ENCODE measurements around the gene SIPA1L3.
"Not testable (repeated sequence)": the region's sequence is repeated elsewhere in the genome, so short reads cannot be mapped to it uniquely, and the experiment has no call there.

Gene SIPA1L3

GRCh38 chr19:38206928-38207327 lies 299.9 kb downstream of the SIPA1L3 start:
- DNase-seq (ENCODE audit: low spot score), result no peak
- FAIRE-seq, result no peak

- FAIRE-seq (no peak), DNase-seq (ENCODE audit: low spot score) (no peak)
Measured at GRCh38 chr19:38207543-38207942, 300.5 kb downstream of the SIPA1L3 start.

DNA sequence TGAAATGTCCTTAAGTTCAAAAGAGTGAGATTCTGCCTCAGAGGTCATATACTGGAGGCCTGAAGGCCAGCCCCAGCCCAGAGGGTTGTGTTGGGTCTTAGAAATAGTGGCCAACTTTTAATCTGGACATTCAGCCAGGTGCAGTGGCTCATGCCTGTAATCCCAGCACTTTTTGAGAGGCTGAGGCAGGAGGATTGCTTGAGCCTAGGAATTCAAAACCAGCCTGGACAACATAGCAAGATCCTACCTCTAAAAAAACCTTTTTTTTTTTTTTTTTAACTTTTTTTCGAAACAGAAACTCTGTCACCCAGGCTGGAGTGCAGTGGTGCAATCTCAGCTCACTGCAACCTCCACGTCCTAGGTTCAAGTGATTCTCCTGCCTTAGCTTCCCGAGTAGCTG lies 301.6 kb downstream of the SIPA1L3 start:
- DNase-seq (ENCODE audit: low spot score) (no peak), FAIRE-seq (no peak)

DNA sequence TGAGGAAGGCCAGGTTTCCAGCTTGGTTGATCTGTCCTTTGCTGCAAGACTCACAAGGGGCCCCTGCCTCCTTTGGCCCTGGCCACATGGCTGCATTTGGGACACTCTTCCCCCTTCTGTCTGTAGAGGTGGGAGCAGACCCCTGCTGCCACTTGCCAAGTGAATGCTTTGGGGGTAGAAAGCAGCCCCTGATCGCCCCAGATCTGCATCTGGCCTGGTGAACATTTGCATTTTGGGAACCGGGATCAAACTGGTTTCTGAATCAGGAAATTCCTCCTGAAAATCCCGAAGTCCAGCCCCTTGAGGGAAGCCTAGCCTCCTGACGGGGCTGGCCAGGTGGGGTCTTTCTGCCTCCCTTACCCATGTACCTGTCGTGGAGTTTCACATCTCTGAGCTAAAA lies 302.1 kb downstream of the SIPA1L3 start:
- no peak for FAIRE-seq

DNA sequence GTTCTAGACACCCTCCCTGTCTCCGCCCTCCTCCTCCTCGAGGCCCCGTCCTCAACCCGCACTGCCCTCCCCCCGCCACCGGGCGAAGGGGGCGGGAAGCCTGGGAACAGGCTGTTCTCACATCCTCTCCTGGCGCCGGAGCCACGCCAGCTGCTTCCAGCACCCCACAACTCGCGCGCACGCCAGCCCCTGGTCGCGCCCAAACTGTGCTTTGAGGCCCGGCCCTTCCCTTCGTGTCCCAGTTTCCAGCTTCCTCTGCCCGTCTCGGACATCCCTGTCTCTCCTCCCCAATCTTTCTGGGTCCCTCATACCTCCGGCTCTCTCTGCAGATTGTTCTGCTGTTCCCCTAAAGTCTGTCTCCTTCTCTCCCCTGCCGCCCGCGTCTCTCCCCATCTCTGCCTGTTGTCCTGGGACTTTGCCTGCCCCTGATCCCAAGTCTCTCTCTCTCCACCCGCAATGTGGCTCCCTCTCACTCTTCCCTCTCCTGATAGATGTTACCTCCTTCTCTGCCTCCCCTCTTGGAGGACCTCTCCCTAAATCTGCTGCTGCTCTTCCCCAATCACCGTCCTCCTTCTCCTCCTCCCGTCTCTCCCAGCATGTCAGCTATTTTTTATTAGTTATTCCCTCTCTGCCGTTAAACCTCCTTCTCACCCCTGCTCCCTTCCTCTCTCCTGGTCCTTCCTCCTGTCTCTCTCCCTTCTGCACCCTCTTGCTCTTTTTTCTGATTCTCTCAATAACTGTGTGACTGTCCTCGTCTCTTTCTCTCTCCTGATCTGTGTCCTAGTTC lies 302.9 kb downstream of the SIPA1L3 start:
- no peak for DNase-seq (ENCODE audit: low spot score)
- FAIRE-seq, result no peak

More for the DNA sequence above, 302.1 kb downstream of the SIPA1L3 start:
- no peak for DNase-seq (ENCODE audit: low spot score)

DNA sequence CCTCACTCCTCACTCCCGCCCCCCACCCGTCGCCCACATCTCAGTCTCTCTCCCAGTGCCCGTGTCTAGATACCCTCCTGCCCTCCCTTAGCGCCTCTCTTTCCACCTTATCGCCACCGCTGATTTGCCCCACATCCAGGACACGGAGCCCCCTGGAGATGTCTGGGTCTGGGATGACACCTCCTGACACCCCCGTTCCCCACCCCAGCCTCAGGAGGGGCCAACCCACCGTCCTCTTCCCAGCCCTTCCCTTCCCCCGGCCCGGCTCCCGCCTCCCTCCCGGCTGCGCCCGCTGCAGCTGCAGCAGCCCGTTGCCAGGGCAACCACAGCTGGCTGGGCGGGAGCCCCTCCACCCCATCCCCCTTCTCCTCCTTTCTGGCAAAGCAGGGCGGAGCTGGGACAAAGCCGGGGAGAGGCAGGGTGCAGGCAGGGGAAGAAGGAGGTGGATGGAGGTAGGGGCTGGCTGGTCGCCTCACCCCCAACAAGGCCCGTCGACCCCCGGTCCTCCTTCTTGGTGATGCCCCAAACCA lies 303.5 kb downstream of the SIPA1L3 start:
- DNase-seq (ENCODE audit: low spot score), result no peak
- FAIRE-seq, result no peak

DNA sequence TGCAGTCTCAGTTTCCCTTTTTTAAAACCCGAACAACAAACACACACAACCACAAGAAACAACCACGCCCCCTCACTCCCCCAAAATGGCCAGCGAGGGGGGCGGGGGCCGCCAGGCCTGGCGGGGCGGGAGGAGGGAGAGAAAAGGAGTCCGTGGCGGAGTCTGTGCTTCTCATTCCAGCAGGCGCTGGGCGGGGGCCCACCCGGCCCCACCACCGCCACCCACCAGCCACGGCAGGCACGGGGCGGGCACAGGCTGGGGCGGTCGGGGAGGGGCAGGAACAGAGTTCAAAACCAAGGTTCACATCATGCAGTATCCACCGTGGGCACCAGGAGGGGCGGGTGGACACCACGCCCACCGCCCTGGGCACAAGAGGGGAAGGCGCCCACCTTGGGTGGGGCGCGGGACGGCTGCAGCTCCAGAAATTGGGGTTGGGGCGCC lies 304.2 kb downstream of the SIPA1L3 start:
- no peak for FAIRE-seq
- no peak for DNase-seq (ENCODE audit: low spot score)

GRCh38 chr19:38211766-38212165 lies 304.8 kb downstream of the SIPA1L3 start:
- FAIRE-seq (no peak), DNase-seq (ENCODE audit: low spot score) (no peak)

DNA sequence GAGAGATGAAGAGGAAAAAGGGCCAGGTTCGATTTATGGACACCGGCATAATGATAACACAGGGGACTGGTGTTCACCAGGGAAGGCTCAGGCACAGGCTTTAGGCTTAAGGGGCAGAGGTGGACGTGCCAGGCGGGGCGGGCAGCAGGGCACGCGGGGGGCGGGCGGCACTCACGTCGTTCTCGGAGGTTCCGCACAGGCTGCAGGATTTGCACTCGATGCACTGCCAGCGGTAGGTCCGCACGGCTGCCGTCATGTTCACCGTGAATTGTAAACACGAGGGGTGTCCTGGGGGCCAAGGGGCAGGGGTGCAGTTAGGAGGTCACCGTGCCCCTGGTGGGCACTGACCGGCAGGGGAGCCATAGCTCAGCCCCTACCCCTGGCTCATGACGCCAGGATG lies 306.5 kb downstream of the SIPA1L3 start:
- no peak for FAIRE-seq
- no peak for DNase-seq (ENCODE audit: low spot score)

GRCh38 chr19:38213911-38214625 lies 307.1 kb downstream of the SIPA1L3 start:
- DNase-seq (ENCODE audit: low spot score), result peak; percentile 95
- FAIRE-seq, result peak; percentile 50

- DNase-seq (ENCODE audit: low spot score) (no peak), FAIRE-seq (no peak)
Measured at GRCh38 chr19:38216785-38217641, 310.0 kb downstream of the SIPA1L3 start.

GRCh38 chr19:38218204-38218603 lies 311.2 kb downstream of the SIPA1L3 start:
- no peak for FAIRE-seq

DNA sequence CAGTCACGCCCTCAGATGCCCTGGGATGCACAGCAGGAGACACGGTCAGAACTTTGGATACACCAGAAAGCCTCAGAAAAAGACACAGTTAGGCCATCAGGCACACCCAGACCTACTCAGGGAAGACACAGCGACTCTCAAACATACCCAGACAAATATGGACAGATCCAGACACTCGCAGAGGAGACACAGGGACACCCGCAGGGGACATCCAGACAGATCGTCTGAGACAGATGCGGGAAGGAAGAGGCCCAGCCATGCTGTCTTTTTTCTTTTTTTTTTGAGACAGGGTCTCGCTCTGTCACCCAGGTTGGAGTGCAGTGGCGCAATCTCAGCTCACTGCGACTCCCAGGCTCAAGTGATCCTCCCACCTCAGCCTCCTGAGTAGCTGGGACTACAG lies 312.2 kb downstream of the SIPA1L3 start:
- FAIRE-seq (no peak), DNase-seq (ENCODE audit: low spot score) (no peak)

More at GRCh38 chr19:38218204-38218603, 311.2 kb downstream of the SIPA1L3 start:
- no peak for DNase-seq (ENCODE audit: low spot score)

GRCh38 chr19:38221421-38221820 lies 314.4 kb downstream of the SIPA1L3 start:
- FAIRE-seq (no peak), DNase-seq (ENCODE audit: low spot score) (no peak)

DNA sequence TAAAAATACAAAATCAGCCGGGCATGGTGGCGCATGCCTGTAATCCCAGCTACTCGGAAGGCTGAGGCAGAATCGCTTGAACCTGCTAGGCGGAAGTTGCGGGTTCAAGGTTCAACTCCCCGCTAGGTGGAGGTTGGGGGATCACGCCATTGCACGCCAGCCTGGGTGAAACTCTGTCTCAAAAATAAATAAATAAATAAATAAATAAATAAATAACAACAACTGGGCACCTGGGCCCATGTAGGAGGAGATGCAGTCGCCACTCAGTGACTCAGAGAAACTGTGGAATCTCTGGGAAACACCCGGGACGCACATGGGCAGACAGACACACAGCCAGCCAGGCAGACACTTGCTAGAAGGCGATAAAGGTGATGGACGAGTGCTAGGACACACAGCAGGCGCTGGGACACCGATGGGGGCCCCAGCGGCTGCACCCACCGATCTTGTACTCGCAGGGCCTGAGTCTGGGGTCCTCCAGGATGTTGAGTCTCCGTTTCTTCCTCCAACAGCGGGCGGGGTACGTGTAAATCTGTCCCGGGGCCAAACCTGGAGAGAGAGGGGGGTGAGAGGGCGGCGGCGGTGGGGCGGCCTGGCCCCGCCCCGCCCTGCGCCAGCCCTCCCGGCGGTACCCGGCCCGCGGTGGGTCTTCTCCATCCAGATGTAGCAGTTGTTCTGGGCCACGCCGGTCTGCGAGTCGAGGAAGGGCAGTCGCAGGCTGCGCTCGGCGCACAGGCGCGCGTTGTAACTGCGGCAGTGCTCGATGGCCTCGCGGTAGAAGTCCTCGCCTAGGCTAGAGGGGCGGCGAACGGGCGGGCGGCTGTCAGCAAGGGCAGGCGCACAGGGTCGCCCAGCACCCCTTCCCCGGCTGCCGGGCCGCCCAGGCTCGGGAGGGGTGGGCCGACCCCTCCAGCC lies 315.2 kb downstream of the SIPA1L3 start:
- DNase-seq (ENCODE audit: low spot score) (no peak), FAIRE-seq (no peak)

DNA sequence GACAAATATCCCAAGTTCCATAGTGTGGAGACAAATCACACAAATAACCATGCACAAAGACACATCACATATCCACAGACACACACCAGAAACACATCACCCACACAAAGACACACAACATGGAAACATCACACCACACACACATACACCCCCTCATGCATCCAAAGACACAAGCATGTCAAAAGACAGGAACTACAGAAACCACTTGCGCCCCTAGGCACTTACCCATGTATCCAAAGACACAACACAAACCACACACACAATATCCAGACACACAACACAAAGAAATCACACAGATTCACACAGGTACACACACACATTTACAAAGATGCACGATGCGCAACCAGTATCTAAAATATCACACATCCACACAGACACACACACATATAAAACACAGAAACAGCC lies 316.1 kb downstream of the SIPA1L3 start:
- DNase-seq (ENCODE audit: low spot score) (no peak), FAIRE-seq (no peak)

DNA sequence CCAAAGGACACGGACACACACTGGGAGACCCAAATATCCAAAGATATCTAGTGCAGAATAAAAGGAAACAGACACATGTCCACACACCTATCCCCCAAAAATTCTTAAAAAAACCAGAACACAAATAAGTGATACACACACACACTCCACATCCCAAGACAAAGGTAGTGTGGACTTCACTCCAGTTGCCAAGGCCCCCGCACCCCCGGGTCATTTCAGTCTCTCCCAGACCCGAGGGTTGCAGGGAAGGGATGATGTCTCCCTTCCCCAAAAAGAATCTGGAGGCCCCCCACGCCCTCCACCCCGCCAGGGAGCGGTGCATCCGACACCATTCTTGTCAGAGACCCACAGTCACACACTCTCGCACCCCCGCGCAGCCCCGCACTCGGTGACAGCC lies 316.6 kb downstream of the SIPA1L3 start:
- no peak for DNase-seq (ENCODE audit: low spot score)
- no peak for FAIRE-seq

GRCh38 chr19:38224014-38224862 lies 317.2 kb downstream of the SIPA1L3 start, which contains the start of gene DPF1:
TSS of gene DPF1 (minus strand) at chr19:38224222. CDS start at chr19:38224142, 80 bp downstream.
- DNase-seq (ENCODE audit: low spot score), result peak; percentile 42
- no peak for FAIRE-seq

DNA sequence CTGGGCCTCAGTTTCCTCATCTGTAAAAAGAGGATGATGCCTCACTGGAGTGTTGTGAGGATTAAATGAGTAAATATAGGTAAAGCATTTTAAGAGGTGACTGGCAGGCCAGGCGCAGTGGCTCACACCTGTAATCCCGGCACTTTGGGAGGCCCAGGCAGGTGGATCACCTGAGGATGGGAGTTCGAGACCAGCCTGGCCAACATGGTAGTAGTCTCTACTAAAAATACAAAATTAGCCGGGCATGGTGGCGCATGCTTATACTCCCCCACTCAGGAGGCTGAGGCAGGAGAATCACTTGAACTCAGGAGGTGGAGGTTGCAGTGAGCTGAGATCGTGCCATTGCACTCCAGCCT lies 317.8 kb downstream of the SIPA1L3 start:
- not testable (repeated sequence) for FAIRE-seq

More for the DNA sequence above, 317.8 kb downstream of the SIPA1L3 start:
- not testable (repeated sequence) for DNase-seq (ENCODE audit: low spot score)
